ENCODE results near the gene PPP6R2. TPM values are rescaled to one million over a fixed set of nuclear protein-coding genes. Genes with fewer than 3 reads are reported as not detected.

The PPP6R2 gene
- polyA plus RNA-seq, 3 donors = 9.1 to 74.5 (median 10.3) TPM

DNA sequence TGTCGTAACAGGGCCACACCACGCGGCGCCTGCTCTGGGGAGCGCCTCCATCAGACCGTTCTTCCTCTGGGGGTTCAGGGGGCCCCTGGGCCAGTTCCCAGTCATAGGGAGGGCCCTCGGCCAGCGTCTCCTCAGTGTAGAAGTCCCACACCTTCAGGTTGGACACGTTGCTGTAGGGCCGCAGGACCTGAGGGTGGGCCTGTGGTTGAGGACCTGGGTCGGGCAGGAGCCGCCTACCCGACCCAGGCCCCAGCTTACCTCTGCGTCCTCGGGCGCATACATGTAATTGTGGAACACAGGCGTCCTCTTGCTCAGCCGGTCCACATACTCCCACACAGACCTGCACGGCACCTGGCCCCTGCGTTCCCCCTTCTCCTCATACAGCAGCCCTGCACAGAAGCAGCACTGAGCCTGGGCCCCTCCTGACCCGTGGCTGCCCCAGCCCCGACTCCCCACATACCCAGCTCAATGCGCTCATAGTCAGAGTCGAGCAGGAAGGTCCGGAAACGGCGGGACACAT is 111.5 kb downstream of the PPP6R2 start:
- no peak overlapping the region for H3K4me3 ChIP-seq (replicated peaks in 1 of 3; ENCODE audit: low read depth in 2 of 3, low read length in 3 of 3)
- H3K27ac ChIP-seq (ENCODE audit: low read depth in 1 of 2, low read length in 2 of 2) = no peak overlapping the region
- H3K4me1 ChIP-seq (ENCODE audit: control insufficient read depth in 1 of 2, insufficient read depth in 2 of 2, low read length in 2 of 2) = no peaks in the 10 kb centered on the region
- no peaks in the 10 kb centered on the region for H3K9me3 ChIP-seq (replicated peaks in 1 of 2; ENCODE audit: control insufficient read depth in 1 of 2, insufficient read depth in 1 of 2, low read length in 2 of 2)
- no peaks in the 10 kb centered on the region for H3K9me3 Mint-ChIP-seq
- H3K4me3 Mint-ChIP-seq = no peak overlapping the region
- H3K4me2 ChIP-seq (replicated peaks; ENCODE audit: extremely low read depth, low read length, poor library complexity, severe bottlenecking) = no peak overlapping the region
- H4K20me1 ChIP-seq (ENCODE audit: insufficient read depth, low read length) = peaks cover 9% of the 10 kb centered on the region
- no peak overlapping the region for H3K9ac ChIP-seq (ENCODE audit: insufficient read depth, low read length, poor library complexity, severe bottlenecking)
- H3K36me3 ChIP-seq (replicated peaks in 1 of 2; ENCODE audit: control insufficient read depth in 1 of 2, insufficient read depth in 2 of 2, low read length in 2 of 2) = peaks cover 73 to 92% of the 10 kb centered on the region in 2 donors
- no peaks in the 10 kb centered on the region for H3K79me2 ChIP-seq (ENCODE audit: insufficient read depth, low read length)
- peaks cover 70 to 85% of the 10 kb centered on the region in 2 donors for H3K36me3 Mint-ChIP-seq
- no peak overlapping the region for H2AFZ ChIP-seq (ENCODE audit: insufficient read depth, low read depth, low read length, poor library complexity, severe bottlenecking)
- intact Hi-C loops (cut with micrococcal nuclease) = no loop called here
- TF ChIP-seq, protein P1, sequence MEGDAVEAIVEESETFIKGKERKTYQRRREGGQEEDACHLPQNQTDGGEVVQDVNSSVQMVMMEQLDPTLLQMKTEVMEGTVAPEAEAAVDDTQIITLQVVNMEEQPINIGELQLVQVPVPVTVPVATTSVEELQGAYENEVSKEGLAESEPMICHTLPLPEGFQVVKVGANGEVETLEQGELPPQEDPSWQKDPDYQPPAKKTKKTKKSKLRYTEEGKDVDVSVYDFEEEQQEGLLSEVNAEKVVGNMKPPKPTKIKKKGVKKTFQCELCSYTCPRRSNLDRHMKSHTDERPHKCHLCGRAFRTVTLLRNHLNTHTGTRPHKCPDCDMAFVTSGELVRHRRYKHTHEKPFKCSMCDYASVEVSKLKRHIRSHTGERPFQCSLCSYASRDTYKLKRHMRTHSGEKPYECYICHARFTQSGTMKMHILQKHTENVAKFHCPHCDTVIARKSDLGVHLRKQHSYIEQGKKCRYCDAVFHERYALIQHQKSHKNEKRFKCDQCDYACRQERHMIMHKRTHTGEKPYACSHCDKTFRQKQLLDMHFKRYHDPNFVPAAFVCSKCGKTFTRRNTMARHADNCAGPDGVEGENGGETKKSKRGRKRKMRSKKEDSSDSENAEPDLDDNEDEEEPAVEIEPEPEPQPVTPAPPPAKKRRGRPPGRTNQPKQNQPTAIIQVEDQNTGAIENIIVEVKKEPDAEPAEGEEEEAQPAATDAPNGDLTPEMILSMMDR (IDR thresholded peaks at IDR 0.05) = no peak
- peaks cover 0 to 1% (median 0%) of the 10 kb centered on the region in 3 donors for H3K27me3 Mint-ChIP-seq (ENCODE audit: low read depth in 3 of 3)
- H3K27me3 ChIP-seq (ENCODE audit: control insufficient read depth in 2 of 2, insufficient read depth in 2 of 2, low read length in 2 of 2) = no peaks in the 10 kb centered on the region
- H3K27ac Mint-ChIP-seq = peak overlapping the region in 1 of 7 donors; percentile 20
- DNase-seq = no peak
- WGBS (ENCODE audit: insufficient coverage) = 94% methylated on average over 25 of the region's 27 CpGs
- peaks cover 12% of the 10 kb centered on the region for H3K4me1 Mint-ChIP-seq

- WGBS (ENCODE audit: insufficient coverage) = 98% methylated on average over 17 of the region's 18 CpGs
- Mint-ChIP-seq H3K27me3 (ENCODE audit: low read depth in 3 of 3) (peaks cover 0 to 1% (median 0%) of the 10 kb centered on the region in 3 donors), H3K4me3 (no peak overlapping the region), H3K36me3 (peaks cover 69 to 91% of the 10 kb centered on the region in 2 donors), H3K4me1 (peaks cover 10% of the 10 kb centered on the region), H3K27ac (no peak overlapping the region), H3K9me3 (peaks cover 0 to 1% (median 0%) of the 10 kb centered on the region in 7 donors)
- Histone ChIP-seq H3K4me2 (replicated peaks; ENCODE audit: extremely low read depth, low read length, poor library complexity, severe bottlenecking) (no peak overlapping the region), H3K27ac (ENCODE audit: low read depth in 1 of 2, low read length in 2 of 2) (no peak overlapping the region), H3K4me1 (ENCODE audit: control insufficient read depth in 1 of 2, insufficient read depth in 2 of 2, low read length in 2 of 2) (no peaks in the 10 kb centered on the region), H3K36me3 (replicated peaks in 1 of 2; ENCODE audit: control insufficient read depth in 1 of 2, insufficient read depth in 2 of 2, low read length in 2 of 2) (peaks cover 74 to 92% of the 10 kb centered on the region in 2 donors), H4K20me1 (ENCODE audit: insufficient read depth, low read length) (peaks cover 4% of the 10 kb centered on the region), H3K27me3 (ENCODE audit: control insufficient read depth in 2 of 2, insufficient read depth in 2 of 2, low read length in 2 of 2) (no peaks in the 10 kb centered on the region), H3K9ac (ENCODE audit: insufficient read depth, low read length, poor library complexity, severe bottlenecking) (no peak overlapping the region), H3K4me3 (replicated peaks in 1 of 3; ENCODE audit: low read depth in 2 of 3, low read length in 3 of 3) (no peak overlapping the region), H3K9me3 (replicated peaks in 1 of 2; ENCODE audit: control insufficient read depth in 1 of 2, insufficient read depth in 1 of 2, low read length in 2 of 2) (no peaks in the 10 kb centered on the region), H3K79me2 (ENCODE audit: insufficient read depth, low read length) (no peaks in the 10 kb centered on the region), H2AFZ (ENCODE audit: insufficient read depth, low read depth, low read length, poor library complexity, severe bottlenecking) (no peak overlapping the region)
- TF ChIP-seq, protein P1 (IDR thresholded peaks at IDR 0.05) = no peak
- DNase-seq = no peak
- intact Hi-C loops (cut with micrococcal nuclease) = no loop called here
These were observed 112.1 kb downstream of the PPP6R2 start for GRCh38 chr22:50455201-50455600.
